Adipocyte (in vitro differentiated cells): ENCODE data around the gene MIPEP.
"Not testable (repeated sequence)": the region's sequence is repeated elsewhere in the genome, so short reads cannot be mapped to it uniquely, and the experiment has no call there.

Experiments
- DNase-seq: peaks from one replicate; pipeline ENCODE4 v3.0.0-alpha.2; 2015; ENCODE audit warnings: low read depth
- H3K27me3 ChIP-seq: replicated peaks from 2 replicates; pipeline ENCODE4 v1.7.0; 2013; ENCODE audit warnings: mild to moderate bottlenecking, low read length, moderate library complexity; ENCODE audit not compliant: control insufficient read depth, insufficient read depth
- H3K36me3 ChIP-seq: 2 replicates; pipeline ENCODE4 v1.7.0; 2013; ENCODE audit warnings: low read length, mild to moderate bottlenecking, moderate library complexity; ENCODE audit not compliant: control insufficient read depth, insufficient read depth, severe bottlenecking
- H3K4me1 ChIP-seq: 2 replicates; pipeline ENCODE4 v1.7.0; 2013; ENCODE audit warnings: mild to moderate bottlenecking, low read length, moderate library complexity; ENCODE audit not compliant: control insufficient read depth, insufficient read depth
- H3K4me3 ChIP-seq: 2 replicates; pipeline ENCODE4 v1.7.0; 2013; ENCODE audit warnings: mild to moderate bottlenecking, low read length, moderate library complexity
- H3K9ac ChIP-seq: 2 replicates; pipeline ENCODE4 v1.7.0; 2013; ENCODE audit warnings: mild to moderate bottlenecking, low read length, moderate library complexity
- H3K9me3 ChIP-seq: 2 replicates; pipeline ENCODE4 v1.7.0; 2013; ENCODE audit warnings: mild to moderate bottlenecking, low read length, moderate library complexity; ENCODE audit not compliant: control insufficient read depth

The MIPEP gene

GRCh38 chr13:23905766-23906165, 16.6 kb upstream of the MIPEP start:
- H3K4me3 ChIP-seq = no peak overlapping the region
- no peak overlapping the region for H3K9ac ChIP-seq
- H3K4me1 ChIP-seq = peaks cover 4% of the 10 kb centered on the region
- H3K27me3 ChIP-seq = peaks cover 13% of the 10 kb centered on the region
- H3K9me3 ChIP-seq = no peaks in the 10 kb centered on the region
- no peak for DNase-seq
- no peaks in the 10 kb centered on the region for H3K36me3 ChIP-seq

GRCh38 chr13:23903906-23904280, 14.7 kb upstream of the MIPEP start:
- H3K27me3 ChIP-seq = peaks cover 13% of the 10 kb centered on the region
- H3K9ac ChIP-seq = no peak overlapping the region
- no peaks in the 10 kb centered on the region for H3K36me3 ChIP-seq
- no peaks in the 10 kb centered on the region for H3K9me3 ChIP-seq
- H3K4me3 ChIP-seq = no peak overlapping the region
- peaks cover 4% of the 10 kb centered on the region for H3K4me1 ChIP-seq
- no peak for DNase-seq

- H3K9ac ChIP-seq = no peak overlapping the region
- peaks cover 13% of the 10 kb centered on the region for H3K27me3 ChIP-seq
- H3K4me3 ChIP-seq = peak overlapping the region; percentile 61
- H3K9me3 ChIP-seq = no peaks in the 10 kb centered on the region
- no peaks in the 10 kb centered on the region for H3K36me3 ChIP-seq
- DNase-seq = no peak
- peaks cover 4% of the 10 kb centered on the region for H3K4me1 ChIP-seq
These were observed 14.0 kb upstream of the MIPEP start for GRCh38 chr13:23902975-23903905.

- peak; percentile 34 for DNase-seq
- Histone ChIP-seq H3K4me1 (peaks cover 4% of the 10 kb centered on the region), H3K27me3 (peaks cover 13% of the 10 kb centered on the region), H3K4me3 (no peak overlapping the region), H3K36me3 (no peaks in the 10 kb centered on the region), H3K9me3 (no peaks in the 10 kb centered on the region), H3K9ac (no peak overlapping the region)
These were observed 12.2 kb upstream of the MIPEP start for GRCh38 chr13:23901365-23901764.

GRCh38 chr13:23899555-23899954, 10.4 kb upstream of the MIPEP start:
- Histone ChIP-seq H3K4me3 (no peak overlapping the region), H3K4me1 (peaks cover 4% of the 10 kb centered on the region), H3K9me3 (no peaks in the 10 kb centered on the region), H3K36me3 (no peaks in the 10 kb centered on the region), H3K27me3 (peaks cover 13% of the 10 kb centered on the region), H3K9ac (no peak overlapping the region)
- peak; percentile 82 for DNase-seq

- Histone ChIP-seq H3K4me3 (no peak overlapping the region), H3K36me3 (no peaks in the 10 kb centered on the region), H3K9ac (no peak overlapping the region), H3K9me3 (no peaks in the 10 kb centered on the region), H3K4me1 (peaks cover under 1% of the 10 kb centered on the region), H3K27me3 (peaks cover 10% of the 10 kb centered on the region)
- DNase-seq = no peak
These were observed 8.9 kb upstream of the MIPEP start for GRCh38 chr13:23898101-23898500.

- not testable (repeated sequence) for H3K9ac ChIP-seq, H3K9me3 ChIP-seq, H3K36me3 ChIP-seq, H3K4me1 ChIP-seq, DNase-seq, H3K27me3 ChIP-seq, H3K4me3 ChIP-seq
These were observed 8.3 kb upstream of the MIPEP start, which contains the start of gene C1QTNF9B for GRCh38 chr13:23897452-23897919. Gene C1QTNF9B (minus strand): TSS chr13:23897502.

GRCh38 chr13:23894746-23895145, 5.5 kb upstream of the MIPEP start:
- not testable (repeated sequence) for DNase-seq

GRCh38 chr13:23893791-23894190, 4.6 kb upstream of the MIPEP start:
- not testable (repeated sequence) for DNase-seq, H3K4me1 ChIP-seq, H3K4me3 ChIP-seq, H3K27me3 ChIP-seq, H3K9ac ChIP-seq, H3K9me3 ChIP-seq, H3K36me3 ChIP-seq

More at GRCh38 chr13:23894746-23895145, 5.5 kb upstream of the MIPEP start:
- H3K4me1 ChIP-seq, H3K27me3 ChIP-seq, H3K9ac ChIP-seq, H3K36me3 ChIP-seq, H3K4me3 ChIP-seq, H3K9me3 ChIP-seq: not testable (repeated sequence)

GRCh38 chr13:23889615-23890607, 711 bp upstream of the MIPEP start:
- peaks cover 10% of the 10 kb centered on the region for H3K4me1 ChIP-seq
- H3K9ac ChIP-seq = peak overlapping the region; percentile 88
- H3K4me3 ChIP-seq = peak overlapping the region; percentile 92
- peak; percentile 33 for DNase-seq
- H3K9me3 ChIP-seq = no peaks in the 10 kb centered on the region
- peaks cover 2% of the 10 kb centered on the region for H3K36me3 ChIP-seq
- H3K27me3 ChIP-seq = no peaks in the 10 kb centered on the region

- H3K9ac ChIP-seq, H3K9me3 ChIP-seq, H3K4me1 ChIP-seq, DNase-seq, H3K27me3 ChIP-seq, H3K4me3 ChIP-seq: not testable (repeated sequence)
- H3K36me3 ChIP-seq = peaks cover 20% of the 10 kb centered on the region
These were observed 4.8 kb downstream of the MIPEP start for GRCh38 chr13:23884361-23884760.
